Smooth muscle cell (in vitro differentiated cells): ENCODE data around the gene STYK1. TPM values are rescaled to one million over a fixed set of nuclear protein-coding genes. Genes with fewer than 3 reads are reported as not detected.

Experiments
- DNase-seq: peaks from one replicate; lab custom pipeline; 2025; ENCODE audit not compliant: unreplicated experiment; lab: John Stamatoyannopoulos, UW
- H2AFZ ChIP-seq: fragments of 200-600 bp; sonication (generic); 2 replicates; pipeline ENCODE4 v1.6.0; 2016; ENCODE audit warnings: antibody characterized with exemption, low read depth, mild to moderate bottlenecking
- H3F3A ChIP-seq: fragments of 200-600 bp; sonication (generic); 2 replicates; pipeline ENCODE4 v1.6.0; 2017; ENCODE audit warnings: antibody characterized with exemption, low read depth
- H3K27ac ChIP-seq: fragments of 200-600 bp; sonication (generic); 2 replicates; pipeline ENCODE4 v1.5.1; 2016; ENCODE audit warnings: low read depth, mild to moderate bottlenecking
- H3K27me3 ChIP-seq: fragments of 200-600 bp; sonication (generic); 2 replicates; pipeline ENCODE4 v1.6.1; 2016; ENCODE audit warnings: low read depth, mild to moderate bottlenecking
- H3K36me3 ChIP-seq: fragments of 200-600 bp; sonication (generic); 2 replicates; pipeline ENCODE4 v1.5.1; 2016; ENCODE audit warnings: low read depth
- H3K4me1 ChIP-seq: fragments of 200-600 bp; sonication (generic); 2 replicates; pipeline ENCODE4 v1.5.1; 2016; ENCODE audit warnings: low read depth
- H3K4me2 ChIP-seq: fragments of 200-600 bp; sonication (generic); 2 replicates; pipeline ENCODE4 v1.6.0; 2016; ENCODE audit warnings: mild to moderate bottlenecking
- H3K4me3 ChIP-seq: fragments of 200-600 bp; sonication (generic); 2 replicates; pipeline ENCODE4 v1.5.1; 2016; ENCODE audit warnings: mild to moderate bottlenecking
- H3K79me2 ChIP-seq: fragments of 200-600 bp; sonication (generic); 2 replicates; pipeline ENCODE4 v1.6.0; 2016; ENCODE audit warnings: low read depth, mild to moderate bottlenecking
- H3K9ac ChIP-seq: fragments of 200-600 bp; sonication (generic); 2 replicates; pipeline ENCODE4 v1.6.0; 2016; ENCODE audit warnings: low read depth
- H3K9me3 ChIP-seq: fragments of 200-600 bp; sonication (generic); replicated peaks from 2 replicates; pipeline ENCODE4 v1.5.1; 2016; ENCODE audit warnings: low read depth
- H4K20me1 ChIP-seq: fragments of 200-600 bp; sonication (generic); 2 replicates; pipeline ENCODE4 v1.6.0; 2016; ENCODE audit warnings: low read depth
- CTCF ChIP-seq: fragments of 200-600 bp; sonication (generic); IDR thresholded peaks from 2 replicates; pipeline ENCODE4 v1.5.1; 2017; ENCODE audit warnings: borderline replicate concordance, mild to moderate bottlenecking, antibody characterized with exemption; ENCODE audit not compliant: insufficient read depth, poor library complexity, severe bottlenecking
- WGBS: methylation state at CpG from one replicate; pipeline ENCODE4 v1.1.7; 2016; ENCODE audit warnings: low lambda C conversion rate; 5-methylcytosine and 5-hydroxymethylcytosine counted together
- polyA plus RNA-seq: library from polyadenylated mRNA; unstranded; fragments of >200 nt; fragmentation: Nextera tagmentation; extraction: Ambion mirVana; gene quantifications from 2 replicates; pipeline ENCODE4 v1.2.1, GENCODE V29; 2016
- total RNA-seq: library from RNA; depleted of rRNA; stranded (reverse); fragments of >200 nt; gene quantifications from 2 replicates; pipeline ENCODE4 v1.2.3, GENCODE V29; 2014

STYK1 gene
- total and polyA plus RNA-seq, 2 experiments from 2014 or later, result 0.24 to 1.2 TPM

GRCh38 chr12:10638728-10639127 lies 35.1 kb downstream of the STYK1 start:
- no peaks in the 10 kb centered on the region for H3F3A ChIP-seq
- 96% methylated on average over 1 of the region's 1 CpG for WGBS
- no peak overlapping the region for H3K27ac ChIP-seq

GRCh38 chr12:10636611-10637010 lies 37.2 kb downstream of the STYK1 start:
- no peaks in the 10 kb centered on the region for H4K20me1 ChIP-seq
- H3K27ac ChIP-seq, result peak overlapping the region; percentile 79
- no peak overlapping the region for H2AFZ ChIP-seq
- H3K9ac ChIP-seq, result no peak overlapping the region
- H3K4me1 ChIP-seq, result no peaks in the 10 kb centered on the region
- H3F3A ChIP-seq, result no peaks in the 10 kb centered on the region
- no peak overlapping the region for H3K4me3 ChIP-seq
- no peak overlapping the region for H3K4me2 ChIP-seq
- whole genome bisulfite sequencing, result 73% methylated on average over 6 of the region's 6 CpGs
- no peaks in the 10 kb centered on the region for H3K79me2 ChIP-seq
- H3K36me3 ChIP-seq, result no peaks in the 10 kb centered on the region
- TF ChIP-seq CTCF, result no peak
- no peak for DNase-seq
- H3K27me3 ChIP-seq, result no peaks in the 10 kb centered on the region
- H3K9me3 ChIP-seq, result no peaks in the 10 kb centered on the region

More at GRCh38 chr12:10638728-10639127, 35.1 kb downstream of the STYK1 start:
- Histone ChIP-seq H3K9ac (no peak overlapping the region), H3K79me2 (no peaks in the 10 kb centered on the region), H3K4me1 (no peaks in the 10 kb centered on the region), H3K36me3 (no peaks in the 10 kb centered on the region), H4K20me1 (no peaks in the 10 kb centered on the region), H3K27me3 (no peaks in the 10 kb centered on the region), H3K4me3 (no peak overlapping the region), H3K4me2 (no peak overlapping the region), H2AFZ (no peak overlapping the region), H3K9me3 (no peaks in the 10 kb centered on the region)
- DNase-seq, result no peak
- no peak for TF ChIP-seq CTCF

- H3K27me3 ChIP-seq, result no peaks in the 10 kb centered on the region
- no peak for TF ChIP-seq CTCF
- H2AFZ ChIP-seq, result peak overlapping the region; percentile 4
- H3K9me3 ChIP-seq, result no peaks in the 10 kb centered on the region
- 92% methylated on average over 3 of the region's 3 CpGs for WGBS
- DNase-seq, result no peak
- H3K4me1 ChIP-seq, result no peaks in the 10 kb centered on the region
- no peaks in the 10 kb centered on the region for H3K36me3 ChIP-seq
- no peaks in the 10 kb centered on the region for H3K79me2 ChIP-seq
- H3K4me3 ChIP-seq, result no peak overlapping the region
- peak overlapping the region; percentile 79 for H3K27ac ChIP-seq
- no peak overlapping the region for H3K9ac ChIP-seq
- H4K20me1 ChIP-seq, result no peaks in the 10 kb centered on the region
- H3K4me2 ChIP-seq, result no peak overlapping the region
- H3F3A ChIP-seq, result no peaks in the 10 kb centered on the region
Measured at GRCh38 chr12:10636124-10636523, 37.7 kb downstream of the STYK1 start.

- Histone ChIP-seq H3F3A (no peaks in the 10 kb centered on the region), H3K4me1 (no peaks in the 10 kb centered on the region), H2AFZ (no peak overlapping the region), H3K27ac (peak overlapping the region; percentile 79), H3K4me3 (no peak overlapping the region), H3K36me3 (no peaks in the 10 kb centered on the region), H3K4me2 (peak overlapping the region; percentile 47), H3K9me3 (no peaks in the 10 kb centered on the region), H3K27me3 (no peaks in the 10 kb centered on the region), H3K9ac (peak overlapping the region; percentile 10), H3K79me2 (no peaks in the 10 kb centered on the region), H4K20me1 (no peaks in the 10 kb centered on the region)
- 99% methylated on average over 2 of the region's 2 CpGs for WGBS
- no peak for DNase-seq
- no peak for TF ChIP-seq CTCF
Measured at GRCh38 chr12:10635306-10635705, 38.5 kb downstream of the STYK1 start.
